GM12801 (cell line): ENCODE data around the gene CDK2AP2.

Experiments used
- CTCF ChIP-seq: IDR thresholded peaks from one replicate; pipeline ENCODE4 v1.5.1; 2011; ENCODE audit warnings: control low read depth; ENCODE audit not compliant: insufficient read length; ENCODE audit errors: extremely low read depth

Gene CDK2AP2

DNA sequence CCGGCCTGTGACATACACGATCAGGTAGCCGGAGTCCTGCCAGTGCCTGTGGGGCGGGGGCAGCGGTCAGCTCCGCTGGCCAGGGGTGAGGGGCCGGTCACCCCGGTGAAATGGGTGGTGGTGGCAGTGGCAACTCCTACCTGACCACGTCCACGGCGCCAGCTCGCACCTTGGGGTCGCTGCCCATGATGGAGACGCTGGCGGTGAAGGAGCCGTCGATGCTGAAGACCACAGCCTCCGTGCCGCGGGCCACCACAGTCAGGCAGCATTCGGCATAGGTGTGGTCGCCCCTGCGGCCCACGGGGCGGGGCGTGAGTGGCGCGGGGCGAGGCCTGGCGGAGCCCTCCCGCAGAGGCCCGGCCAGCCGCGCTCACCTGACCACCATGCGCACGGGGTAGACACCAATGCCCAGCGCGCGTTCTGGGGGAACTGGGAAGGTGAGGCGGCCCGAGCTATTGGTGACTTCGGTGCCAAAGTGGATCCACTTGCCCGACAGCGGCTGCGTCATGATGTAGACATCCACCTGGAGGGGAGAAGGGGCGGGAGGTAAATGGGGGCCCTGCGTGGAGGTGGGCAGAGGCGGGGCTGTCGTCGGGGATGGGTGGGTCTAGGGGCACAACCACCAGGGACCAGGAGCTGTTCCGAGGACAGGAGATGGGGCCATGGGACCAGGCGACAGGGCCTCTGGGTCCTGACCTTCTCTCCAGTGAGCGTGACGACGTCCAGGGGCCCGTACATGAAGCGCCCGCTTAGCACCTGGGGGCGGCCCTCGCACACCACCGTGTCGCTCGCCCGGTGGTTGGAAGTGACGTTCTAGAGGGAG, 14.2 kb downstream of the CDK2AP2 start:
- no peak for TF ChIP-seq CTCF

GRCh38 chr11:67492801-67493547, 15.0 kb downstream of the CDK2AP2 start:
- TF ChIP-seq CTCF = no peak

DNA sequence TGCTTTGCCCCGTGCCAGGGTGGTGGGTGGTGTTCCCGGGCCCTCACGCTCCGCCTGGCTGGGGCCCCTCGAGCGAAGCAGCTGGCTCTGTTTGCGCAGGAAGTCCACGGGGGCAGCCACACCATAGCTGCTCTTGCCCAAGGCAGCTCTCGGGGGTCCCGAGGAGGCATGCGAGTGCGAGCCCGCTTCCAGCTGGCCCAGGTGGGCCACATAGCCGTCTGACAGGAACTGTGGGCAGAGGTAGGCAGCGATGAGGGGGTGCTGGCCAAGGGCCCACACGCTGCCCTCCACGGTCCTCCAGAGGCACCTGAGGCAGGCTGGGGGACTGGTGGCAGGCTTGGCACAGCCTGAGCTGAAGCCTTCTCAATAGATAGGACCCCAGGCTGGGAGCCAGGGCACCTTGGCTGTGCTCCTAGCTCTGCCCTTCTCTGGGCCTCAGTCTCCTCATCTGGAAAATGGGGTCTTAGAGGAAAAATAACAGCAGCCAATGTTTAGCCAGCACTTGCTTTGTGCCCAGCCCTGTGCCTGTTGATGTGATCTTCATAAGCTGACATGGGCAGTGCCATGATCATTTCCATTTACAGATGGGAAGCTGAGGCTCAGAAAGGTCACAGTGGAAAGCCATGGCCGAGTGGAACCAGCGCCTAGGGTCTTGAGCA, 15.8 kb downstream of the CDK2AP2 start:
- no peak for TF ChIP-seq CTCF

GRCh38 chr11:67491276-67492068, 16.5 kb downstream of the CDK2AP2 start:
- TF ChIP-seq CTCF = no peak

GRCh38 chr11:67490727-67491065, 17.3 kb downstream of the CDK2AP2 start:
- TF ChIP-seq CTCF = no peak

DNA sequence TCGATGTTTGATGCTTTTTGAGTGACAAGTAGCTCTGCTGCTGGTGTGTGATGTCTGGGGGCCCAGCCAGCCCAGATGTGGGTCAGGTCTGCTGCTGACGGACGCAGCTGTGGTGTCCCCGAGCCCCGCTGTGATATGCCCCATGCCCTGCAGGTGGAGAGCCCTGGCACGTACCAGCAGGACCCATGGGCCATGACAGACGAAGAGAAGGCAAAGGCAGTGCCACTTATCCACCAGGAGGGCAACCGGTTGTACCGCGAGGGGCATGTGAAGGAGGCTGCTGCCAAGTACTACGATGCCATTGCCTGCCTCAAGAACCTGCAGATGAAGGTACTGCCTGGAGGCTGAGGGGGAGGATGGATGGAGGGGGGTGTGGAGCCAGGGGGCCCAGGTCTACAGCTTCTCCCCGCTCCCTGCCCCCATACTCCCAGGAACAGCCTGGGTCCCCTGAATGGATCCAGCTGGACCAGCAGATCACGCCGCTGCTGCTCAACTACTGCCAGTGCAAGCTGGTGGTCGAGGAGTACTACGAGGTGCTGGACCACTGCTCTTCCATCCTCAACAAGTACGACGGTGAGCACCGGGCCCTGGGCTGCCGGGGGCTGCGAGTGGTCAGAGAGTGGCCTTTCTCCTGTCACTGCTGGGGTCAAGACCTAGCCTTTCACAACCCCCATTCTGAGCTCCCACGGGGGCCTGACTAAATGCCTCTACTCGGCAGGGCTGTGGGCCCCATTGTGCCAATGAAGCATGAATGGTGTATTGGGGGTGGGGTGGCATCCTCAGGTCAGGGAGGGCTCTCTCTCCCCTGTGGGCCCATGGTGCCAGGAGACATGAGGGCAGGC, 17.9 kb downstream of the CDK2AP2 start:
- TF ChIP-seq CTCF = no peak
